Activated CD4-positive, alpha-beta T cell treated with anti-CD3 and anti-CD28 coated beads for 24 hours (primary cell): ENCODE data around the gene SRA1.
A peak's percentile ranks its signal among the peaks of the same experiment; 100 is the strongest.

Source experiments
- DNase-seq, 2 donors: peaks; one replicate each; pipeline ENCODE4 v3.0.0-alpha.2; 2020; ENCODE audit warnings: low read depth in 2 of 2

The SRA1 gene

DNA sequence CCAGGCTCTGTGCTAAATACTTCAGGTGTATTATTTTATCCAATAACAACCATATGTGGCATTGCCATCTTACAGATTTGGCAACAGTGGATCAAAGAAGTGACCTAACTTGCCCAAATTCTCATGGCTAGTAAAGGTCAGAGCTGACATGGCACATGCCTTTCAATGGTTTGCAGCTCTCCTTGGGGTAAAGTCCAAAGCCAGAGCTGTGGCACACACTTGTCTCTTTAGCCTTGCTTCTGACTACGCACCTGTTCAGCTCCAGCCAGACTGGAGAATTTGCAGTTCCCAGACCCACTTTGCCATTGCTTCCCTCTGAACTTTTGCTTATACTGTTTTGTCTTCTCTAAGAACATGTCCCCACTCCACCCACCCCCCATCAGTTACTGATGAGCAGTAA, 13.2 kb upstream of the SRA1 start:
- no peak for DNase-seq

DNA sequence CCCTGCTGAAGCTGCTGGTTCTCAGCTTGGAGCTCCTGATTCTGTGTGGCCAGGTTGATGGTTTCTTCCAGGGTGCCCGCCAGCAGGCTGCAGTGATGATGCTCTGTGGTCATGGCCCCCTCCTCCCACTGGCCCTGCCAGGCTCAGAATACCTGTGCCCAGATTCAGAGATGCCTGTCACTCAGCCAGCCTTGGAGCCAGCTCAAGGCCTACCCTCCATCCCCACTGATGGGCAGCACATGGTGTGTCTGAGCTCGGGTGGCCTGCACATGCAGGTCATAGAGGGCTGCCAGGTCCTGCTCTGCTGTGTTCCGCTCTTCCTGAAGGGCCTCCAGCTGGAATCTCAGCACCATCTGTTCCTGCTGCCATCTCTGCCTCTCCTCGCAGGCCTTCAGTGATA, 12.8 kb upstream of the SRA1 start:
- no peak for DNase-seq

DNA sequence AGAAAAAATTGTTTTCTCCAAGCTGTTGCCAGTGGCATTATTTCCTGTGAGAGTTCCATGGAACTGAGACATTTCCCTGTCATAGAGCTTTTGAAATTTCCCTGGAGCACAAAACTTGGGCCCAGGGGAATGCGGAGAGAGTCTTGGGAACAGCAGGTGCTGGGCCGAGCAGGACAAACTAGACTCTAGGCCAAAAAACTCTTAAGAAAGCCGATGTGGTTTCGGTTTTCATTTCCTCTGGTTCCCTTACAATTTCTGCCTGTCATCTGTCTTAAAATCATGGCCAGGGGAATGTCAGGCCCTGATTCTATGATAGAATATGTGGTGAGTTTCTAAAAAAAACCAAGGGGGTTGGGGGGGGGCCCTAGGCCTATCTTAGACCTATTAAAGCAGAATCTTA, 11.9 kb upstream of the SRA1 start:
- DNase-seq, result no peak

DNA sequence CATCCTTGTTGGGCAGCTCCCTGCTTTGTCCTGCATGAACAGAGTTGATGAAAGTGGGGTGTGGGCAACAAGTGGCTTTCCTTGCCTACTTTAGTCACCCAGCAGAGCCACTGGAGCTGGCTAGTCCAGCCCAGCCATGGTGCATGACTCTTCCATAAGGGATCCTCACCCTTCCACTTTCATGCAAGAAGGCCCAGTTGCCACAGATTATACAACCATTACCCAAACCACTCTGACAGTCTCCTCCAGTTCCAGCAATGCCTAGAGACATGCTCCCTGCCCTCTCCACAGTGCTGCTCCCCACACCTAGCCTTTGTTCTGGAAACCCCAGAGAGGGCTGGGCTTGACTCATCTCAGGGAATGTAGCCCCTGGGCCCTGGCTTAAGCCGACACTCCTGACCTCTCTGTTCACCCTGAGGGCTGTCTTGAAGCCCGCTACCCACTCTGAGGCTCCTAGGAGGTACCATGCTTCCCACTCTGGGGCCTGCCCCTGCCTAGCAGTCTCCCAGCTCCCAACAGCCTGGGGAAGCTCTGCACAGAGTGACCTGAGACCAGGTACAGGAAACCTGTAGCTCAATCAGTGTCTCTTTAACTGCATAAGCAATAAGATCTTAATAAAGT, 11.3 kb upstream of the SRA1 start:
- DNase-seq, result no peak

DNA sequence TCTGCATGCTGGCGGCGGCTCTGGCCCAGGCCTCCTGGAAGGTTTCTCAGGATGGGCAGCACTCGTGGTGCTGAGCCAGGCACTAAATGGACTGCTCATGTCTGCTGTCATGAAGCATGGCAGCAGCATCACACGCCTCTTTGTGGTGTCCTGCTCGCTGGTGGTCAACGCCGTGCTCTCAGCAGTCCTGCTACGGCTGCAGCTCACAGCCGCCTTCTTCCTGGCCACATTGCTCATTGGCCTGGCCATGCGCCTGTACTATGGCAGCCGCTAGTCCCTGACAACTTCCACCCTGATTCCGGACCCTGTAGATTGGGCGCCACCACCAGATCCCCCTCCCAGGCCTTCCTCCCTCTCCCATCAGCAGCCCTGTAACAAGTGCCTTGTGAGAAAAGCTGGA, 10.6 kb upstream of the SRA1 start:
- no peak for DNase-seq

DNA sequence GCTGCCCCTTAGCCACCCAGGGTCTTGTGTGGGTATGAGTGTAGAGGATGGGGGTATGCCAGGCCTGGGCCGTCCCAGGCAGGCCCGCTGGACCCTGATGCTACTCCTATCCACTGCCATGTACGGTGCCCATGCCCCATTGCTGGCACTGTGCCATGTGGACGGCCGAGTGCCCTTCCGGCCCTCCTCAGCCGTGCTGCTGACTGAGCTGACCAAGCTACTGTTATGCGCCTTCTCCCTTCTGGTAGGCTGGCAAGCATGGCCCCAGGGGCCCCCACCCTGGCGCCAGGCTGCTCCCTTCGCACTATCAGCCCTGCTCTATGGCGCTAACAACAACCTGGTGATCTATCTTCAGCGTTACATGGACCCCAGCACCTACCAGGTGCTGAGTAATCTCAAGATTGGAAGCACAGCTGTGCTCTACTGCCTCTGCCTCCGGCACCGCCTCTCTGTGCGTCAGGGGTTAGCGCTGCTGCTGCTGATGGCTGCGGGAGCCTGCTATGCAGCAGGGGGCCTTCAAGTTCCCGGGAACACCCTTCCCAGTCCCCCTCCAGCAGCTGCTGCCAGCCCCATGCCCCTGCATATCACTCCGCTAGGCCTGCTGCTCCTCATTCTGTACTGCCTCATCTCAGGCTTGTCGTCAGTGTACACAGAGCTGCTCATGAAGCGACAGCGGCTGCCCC, 10.0 kb upstream of the SRA1 start:
- DNase-seq, result no peak

DNA sequence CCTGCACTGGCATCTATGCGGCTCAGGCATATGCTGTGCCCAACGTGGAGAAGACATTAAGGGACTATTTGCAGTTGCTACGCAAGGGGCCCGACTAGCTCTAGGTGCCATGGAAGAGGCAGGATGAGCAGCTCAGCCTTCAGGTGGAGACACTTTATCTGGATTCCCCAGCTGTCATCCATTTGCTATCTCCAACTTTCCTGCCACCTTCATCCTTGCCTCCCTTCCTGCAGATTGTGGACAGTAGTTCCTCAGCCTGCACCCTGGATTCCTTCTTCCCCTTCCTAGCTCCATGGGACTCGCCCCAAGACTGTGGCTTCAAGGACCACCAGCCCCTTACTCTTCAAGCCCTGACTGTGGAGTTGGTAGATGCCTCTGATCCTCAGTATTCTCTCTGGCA, 9.4 kb upstream of the SRA1 start:
- DNase-seq, result no peak

DNA sequence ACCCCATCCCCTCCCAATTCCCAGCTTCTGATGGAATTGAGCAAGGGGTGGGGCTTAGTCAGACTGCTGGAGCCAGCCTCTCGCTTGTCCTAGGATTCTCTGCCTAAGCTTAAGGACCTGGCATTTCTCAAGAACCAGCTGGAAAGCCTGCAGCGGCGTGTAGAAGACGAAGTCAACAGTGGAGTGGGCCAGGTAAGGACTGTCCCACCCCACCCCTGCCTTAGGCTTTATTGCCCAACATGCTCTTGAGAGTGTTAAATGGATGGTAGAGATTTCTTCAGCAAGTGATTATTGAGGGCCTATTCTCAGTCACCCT, 8.5 kb upstream of the SRA1 start:
- DNase-seq, result no peak

DNA sequence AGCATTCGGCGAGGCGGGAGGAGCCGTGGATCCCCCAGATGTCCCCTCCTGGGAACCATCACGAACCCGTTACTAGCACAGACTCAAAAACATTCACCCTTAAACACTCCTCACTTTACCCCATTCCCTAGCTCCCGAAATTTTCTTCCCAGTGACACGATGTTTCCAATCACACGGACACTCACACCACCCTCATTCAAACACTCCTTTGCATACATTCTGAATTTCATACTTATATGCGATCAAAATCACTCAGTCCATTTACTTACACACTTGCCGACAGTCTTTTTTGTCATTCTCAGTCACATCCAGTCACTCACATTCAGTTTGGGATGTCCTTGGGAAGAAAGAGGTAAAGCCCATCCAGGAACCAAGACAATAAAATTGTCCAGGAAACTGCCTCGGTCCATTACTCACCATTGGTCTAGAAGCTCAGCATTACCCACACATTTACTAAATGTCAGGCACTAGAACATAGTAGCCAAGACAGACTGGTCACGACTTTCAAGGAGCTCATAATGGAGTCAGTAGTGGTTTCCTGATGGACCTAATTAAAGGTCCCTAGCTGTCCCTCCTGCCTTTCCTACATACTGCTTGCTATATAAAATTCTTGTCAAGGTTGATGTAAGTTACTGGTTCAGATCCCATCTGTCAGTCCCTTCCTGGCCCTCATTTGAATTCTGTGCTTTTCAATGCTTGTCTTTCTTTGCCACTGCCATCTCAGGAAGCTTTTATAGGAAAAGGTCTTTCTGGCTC, 7.9 kb upstream of the SRA1 start:
- DNase-seq, result no peak

DNA sequence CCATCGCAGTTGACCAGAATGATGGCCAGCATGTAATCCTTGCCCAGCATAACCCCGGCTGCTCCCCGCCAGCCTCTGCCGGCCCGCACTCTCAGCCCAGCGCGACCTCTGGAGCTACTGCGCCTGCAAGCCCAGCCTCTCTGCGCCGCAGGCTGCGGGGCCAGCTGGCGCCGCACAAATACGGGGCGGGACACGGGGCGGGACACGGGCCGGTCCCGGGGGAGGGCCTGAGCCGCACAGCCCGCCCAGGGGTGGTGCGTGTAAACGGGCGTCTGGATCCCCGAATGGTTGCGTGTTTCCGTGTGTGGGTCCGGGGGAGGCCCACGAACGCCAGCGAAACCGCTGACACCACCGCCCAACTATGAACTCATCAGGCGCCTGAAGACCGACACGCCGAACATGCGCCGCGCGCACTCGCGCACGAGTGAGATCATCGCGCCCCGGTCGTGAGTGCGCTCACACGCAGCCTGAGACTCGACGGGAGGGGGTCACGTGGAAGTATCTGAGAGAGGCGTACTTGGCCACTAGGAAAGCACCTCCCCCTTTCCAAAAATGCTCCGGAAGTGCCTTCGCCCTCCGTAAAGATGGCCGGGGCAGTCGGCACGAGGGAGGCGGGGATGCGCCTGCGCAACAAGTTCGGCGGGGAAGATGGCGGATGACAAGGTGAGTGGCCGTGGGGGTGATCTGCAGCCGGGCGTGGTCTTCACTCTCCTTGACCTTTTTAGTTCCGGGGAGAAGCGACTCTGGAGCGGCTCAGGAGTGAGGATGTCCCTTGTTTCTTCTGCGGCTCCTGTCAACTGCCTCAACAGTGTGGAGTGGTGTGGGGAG, 7.1 kb upstream of the SRA1 start, which contains the start of the genes APBB3 and SLC35A4:
TSS of gene APBB3 (minus strand) at position 403 of the 828 bp plus-strand sequence. CDS start at position 50, 353 bp downstream.
TSS of gene SLC35A4 (plus strand) at position 633 of the 828 bp plus-strand sequence. CDS start 2,342 bp downstream, outside the sequence.
- DNase-seq, result peak; percentile 89 to 90

DNA sequence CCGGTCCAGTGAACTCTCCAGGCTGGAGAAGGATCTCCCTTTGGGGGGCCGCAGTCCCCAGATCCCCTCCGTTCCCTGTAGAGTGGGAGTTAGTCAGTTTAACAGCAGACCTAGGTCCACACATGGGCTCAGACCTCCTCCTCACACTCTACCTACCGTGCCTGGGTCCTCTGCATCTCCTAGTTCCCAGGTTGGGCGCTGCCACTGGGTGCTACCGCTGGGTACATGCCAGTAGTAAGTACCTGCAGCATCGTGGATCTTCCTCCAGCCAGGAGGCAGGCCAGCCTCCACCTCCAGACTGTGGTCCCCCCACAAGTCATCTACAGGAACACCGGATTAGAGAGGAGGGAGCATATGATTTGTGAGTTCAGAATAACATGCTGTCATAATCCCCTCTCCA, 6.3 kb upstream of the SRA1 start:
- DNase-seq, result no peak

DNA sequence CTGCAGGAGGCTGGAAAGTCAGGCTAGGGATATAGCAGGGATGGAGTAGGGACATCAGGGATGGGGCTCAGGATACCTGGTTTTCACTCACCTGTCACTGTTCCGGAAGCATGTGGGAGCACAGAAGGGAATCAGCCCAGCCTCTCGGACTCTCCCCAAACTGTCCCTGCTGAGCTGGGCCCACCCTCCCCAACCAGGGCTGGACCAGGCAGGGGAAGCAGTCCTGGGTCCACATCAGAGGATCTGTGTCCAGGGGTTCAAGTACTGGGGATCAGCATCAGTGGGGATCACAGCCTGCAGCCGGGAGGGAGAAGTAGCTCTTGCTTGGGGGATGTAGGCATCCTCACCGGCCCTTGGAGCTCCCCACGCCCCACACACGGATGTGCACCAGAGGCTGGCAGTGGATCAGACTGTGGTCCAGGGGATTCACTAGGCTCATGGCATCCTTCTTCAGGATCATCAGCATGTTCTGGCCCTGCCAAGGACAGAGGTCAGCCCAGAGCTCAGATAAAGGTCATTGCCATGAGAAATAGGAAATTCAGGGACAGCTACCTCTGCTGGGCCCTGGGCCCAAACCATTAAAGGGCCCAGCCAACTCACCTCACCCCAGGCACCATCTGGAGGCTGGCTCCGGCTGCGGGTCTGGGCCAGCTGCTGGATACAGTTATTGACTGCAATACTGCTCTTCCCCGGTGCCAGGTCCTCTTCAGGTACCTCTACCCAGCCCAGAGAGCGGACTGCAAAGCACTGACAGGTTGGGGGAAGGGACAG, 4.7 kb upstream of the SRA1 start:
- no peak for DNase-seq

DNA sequence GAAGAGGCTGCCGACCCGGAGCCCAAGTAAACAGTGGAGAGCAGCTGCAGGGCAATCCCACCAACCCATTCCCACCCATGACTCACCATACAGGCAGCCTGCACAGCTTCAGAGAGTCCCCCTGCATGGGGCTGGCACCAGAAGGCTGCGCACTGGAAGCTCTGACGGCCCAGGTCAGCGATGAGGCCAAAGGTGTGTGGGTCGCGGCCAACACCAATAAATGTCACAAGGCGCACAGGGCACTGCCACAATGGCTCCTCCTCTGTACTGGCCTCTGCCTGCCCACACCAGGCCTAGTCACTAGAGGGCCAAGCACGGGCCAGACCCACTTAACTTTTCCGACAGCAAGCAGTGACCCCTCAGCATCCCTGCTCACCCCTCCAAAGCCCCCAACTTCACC, 3.0 kb upstream of the SRA1 start:
- DNase-seq, result no peak

DNA sequence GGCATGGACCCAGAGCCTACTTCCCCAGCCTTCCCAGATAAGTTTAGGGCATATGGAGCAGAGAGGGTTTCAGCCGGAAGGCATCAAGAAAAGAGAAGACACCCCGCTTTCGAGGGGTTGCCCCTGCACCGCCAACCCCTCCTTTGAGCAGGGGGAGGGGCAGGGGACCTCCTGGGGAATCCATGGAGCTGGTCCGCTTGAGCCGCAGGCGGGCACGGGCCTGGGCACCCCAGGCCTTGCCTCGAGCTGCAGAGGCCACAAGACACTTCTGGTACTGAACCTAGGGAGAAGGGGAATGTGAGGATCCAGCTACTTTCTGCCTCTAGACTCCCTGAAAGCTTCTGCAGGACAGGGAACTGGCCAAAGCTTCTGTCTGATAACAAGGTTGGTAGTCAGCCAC, 1.3 kb upstream of the SRA1 start:
- no peak for DNase-seq

DNA sequence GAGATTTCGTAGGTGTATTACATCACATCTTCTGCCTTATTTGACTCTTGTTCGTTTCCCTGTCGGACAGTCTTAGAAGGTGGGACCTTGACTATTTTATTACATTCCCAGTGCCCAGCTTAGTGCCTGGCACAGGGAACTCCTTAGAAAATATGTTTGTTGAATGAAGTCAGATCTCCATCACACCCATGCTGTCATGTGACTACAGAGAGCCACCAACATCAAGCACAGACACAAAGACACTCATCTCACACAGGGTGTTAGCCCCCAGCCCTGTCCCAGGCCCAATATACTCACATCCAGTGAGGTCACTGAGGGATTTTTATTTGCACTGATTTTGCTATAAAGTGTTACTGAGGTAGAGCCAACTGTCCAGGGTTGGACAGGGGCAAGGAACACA, 692 bp upstream of the SRA1 start:
- DNase-seq, result no peak

DNA sequence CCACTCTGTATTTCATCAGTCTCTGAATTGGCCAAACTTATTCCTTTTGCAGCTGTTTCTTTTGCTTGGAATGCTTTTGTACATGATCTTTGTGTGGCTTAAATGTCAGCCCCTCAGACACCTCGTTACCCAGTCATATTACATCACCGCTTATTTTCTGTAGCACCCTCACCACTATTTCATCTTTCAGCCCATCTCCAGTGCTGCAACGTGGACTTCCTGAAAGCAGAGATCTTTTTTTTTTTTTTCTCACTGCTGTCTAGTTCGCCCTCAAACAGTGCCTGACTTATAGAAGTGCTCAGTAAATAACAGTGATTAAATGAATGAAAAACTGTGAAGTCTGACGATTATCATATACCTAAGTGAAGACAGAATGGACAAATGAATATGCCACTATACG, 835 bp downstream of the SRA1 start:
- no peak for DNase-seq

DNA sequence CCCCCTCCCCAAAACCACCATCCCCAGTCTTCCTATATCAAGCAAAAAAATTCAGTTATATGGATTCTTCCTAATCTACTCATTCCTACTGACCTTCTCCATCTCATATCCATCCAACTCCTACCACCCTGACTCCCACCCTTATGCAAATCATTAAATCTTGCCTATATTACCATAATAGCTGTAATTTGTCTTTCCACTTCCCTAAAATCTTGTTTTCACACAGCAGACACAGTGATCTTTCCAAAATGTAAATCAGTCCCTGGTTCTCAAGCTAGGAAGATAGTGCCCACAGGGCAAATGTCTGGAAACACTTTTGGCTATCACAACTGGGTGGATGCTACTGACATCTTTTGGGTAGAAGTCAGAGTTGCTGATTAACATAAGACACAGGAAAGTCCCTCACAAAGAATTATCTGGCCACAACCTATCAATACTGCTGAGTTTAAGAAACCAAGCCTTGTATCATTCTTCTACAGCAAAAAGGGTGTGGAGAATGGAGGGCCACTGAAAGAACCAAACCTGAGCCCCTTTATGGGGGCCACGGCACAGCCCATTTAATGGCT, 1.4 kb downstream of the SRA1 start:
- no peak for DNase-seq

DNA sequence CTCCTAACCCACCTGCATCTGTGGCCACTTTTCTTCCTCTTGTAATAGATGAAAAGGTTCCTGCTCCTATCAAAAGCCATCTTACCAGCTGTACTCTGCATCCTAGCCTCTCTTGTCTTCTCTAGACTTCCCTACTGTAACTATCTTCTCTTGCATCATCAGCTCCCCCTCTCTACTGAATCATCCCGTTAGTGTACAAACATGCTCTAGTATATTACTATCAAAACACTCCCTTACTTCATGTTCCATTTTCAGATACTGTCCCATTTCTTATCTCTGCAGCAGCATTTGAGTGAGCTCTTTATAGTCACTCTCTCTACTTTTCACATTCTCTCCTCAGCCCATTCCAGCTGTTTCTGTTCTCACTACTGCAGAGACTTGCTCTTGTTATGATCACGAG, 2.8 kb downstream of the SRA1 start:
- DNase-seq, result no peak

DNA sequence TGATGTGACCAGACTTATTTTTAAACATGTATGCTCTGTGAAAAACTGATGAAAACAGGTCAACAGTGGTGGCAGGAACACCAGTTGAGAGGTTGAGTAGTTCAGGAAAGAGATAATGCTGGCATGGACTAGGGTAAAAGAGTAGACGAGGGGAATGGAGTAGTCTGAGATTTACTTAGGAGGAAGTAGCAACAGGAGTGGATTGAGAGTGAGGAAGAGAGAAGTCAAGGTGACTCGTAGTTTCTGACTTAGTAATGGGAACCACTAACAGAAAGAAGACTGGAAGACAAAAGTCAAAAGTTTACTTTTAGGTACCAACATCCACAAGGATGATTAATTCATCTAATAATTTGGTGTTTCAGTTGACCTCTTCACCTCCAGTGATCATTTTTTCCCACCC, 3.6 kb downstream of the SRA1 start:
- no peak for DNase-seq

DNA sequence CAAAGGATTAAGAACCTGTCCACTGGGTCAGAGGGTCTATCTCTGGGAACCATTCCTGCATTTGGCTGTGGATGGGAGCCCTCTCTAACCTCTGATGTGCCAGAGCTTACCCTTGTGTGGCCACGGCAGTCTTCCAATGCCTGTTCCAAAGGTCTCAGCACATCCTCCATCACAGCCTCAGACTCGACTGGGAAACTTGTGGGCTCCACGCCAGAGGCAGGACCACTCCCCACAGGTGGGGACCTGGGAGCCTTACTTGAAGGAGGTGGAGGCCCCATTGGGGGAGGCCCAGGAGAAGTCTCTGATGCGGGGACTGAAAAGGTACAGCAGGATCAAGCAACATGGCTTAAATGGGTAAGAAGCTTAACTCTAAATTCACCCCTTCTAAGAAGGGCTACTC, 5.4 kb downstream of the SRA1 start:
- DNase-seq, result no peak
